HEK293 (cell line): ENCODE results near the gene PLIN5.

Experiments
- CTCF ChIA-PET: fragments of 350-600 bp; formaldehyde crosslinking; extraction: SDS; loops from one replicate; lab custom pipeline; 2021; ENCODE audit warnings: antibody characterized with exemption; lab: Yijun Ruan, JAX
- POLR2A ChIA-PET: fragments of 300-600 bp; formaldehyde crosslinking; extraction: SDS; loops from one replicate; lab custom pipeline; 2020; ENCODE audit warnings: antibody characterized with exemption, inconsistent platforms; lab: Yijun Ruan, JAX
- H3K27ac ChIP-seq: fragments of 200-500 bp; sonication (Bioruptor generic); 2 replicates; pipeline ENCODE4 v1.5.1; 2014; ENCODE audit warnings: low read depth, low read length, control low read depth, inconsistent platforms; ENCODE audit errors: extremely low read depth
- H3K36me3 ChIP-seq, 2 experiments: fragments of 200-500 bp in 1 of 2; sonication (Bioruptor generic) in 1 of 2; 1 replicate in 1 of 2; 2 replicates in 1 of 2; pipeline ENCODE4 v1.5.1; 2014 to 2017; ENCODE audit warnings: inconsistent platforms in 2 of 2, low read length in 2 of 2; ENCODE audit not compliant: control insufficient read depth in 2 of 2, insufficient read depth in 1 of 2
- H3K4me1 ChIP-seq: fragments of 200-500 bp; sonication (Bioruptor generic); 2 replicates; pipeline ENCODE4 v1.5.1; 2014; ENCODE audit warnings: mild to moderate bottlenecking, low read length, inconsistent platforms; ENCODE audit not compliant: control insufficient read depth, insufficient read depth
- H3K4me3 ChIP-seq: 2 replicates; pipeline ENCODE4 v1.5.1; 2011; ENCODE audit warnings: low read depth, mild to moderate bottlenecking, control low read depth, low read length, moderate library complexity
- H3K9me3 ChIP-seq: fragments of 200-500 bp; sonication (Bioruptor generic); 2 replicates; pipeline ENCODE4 v1.5.1; 2014; ENCODE audit warnings: low read depth, low read length, inconsistent platforms; ENCODE audit not compliant: control insufficient read depth, insufficient read depth
- GLIS2 ChIP-seq: fragments of 450-650 bp; formaldehyde crosslinking; IDR thresholded peaks from 2 replicates; pipeline ENCODE4 v1.5.1; 2016; ENCODE audit warnings: missing biosample characterization, missing genetic modification characterization
- HOXC10 ChIP-seq: sonication (generic); formaldehyde crosslinking; IDR thresholded peaks from 2 replicates; pipeline ENCODE4 v1.8.1; 2023; ENCODE audit warnings: mild to moderate bottlenecking, missing genetic modification reagents
- KLF1 ChIP-seq: fragments of 450-650 bp; formaldehyde crosslinking; IDR thresholded peaks from 2 replicates; pipeline ENCODE4 v1.5.1; 2016; ENCODE audit warnings: missing biosample characterization, missing genetic modification characterization
- KLF10 ChIP-seq: fragments of 450-650 bp; IDR thresholded peaks from 2 replicates; pipeline ENCODE4 v1.5.1; 2018; ENCODE audit warnings: missing biosample characterization, mild to moderate bottlenecking, missing genetic modification characterization
- KLF16 ChIP-seq: fragments of 450-650 bp; formaldehyde crosslinking; IDR thresholded peaks from 2 replicates; pipeline ENCODE4 v1.5.1; 2017; ENCODE audit warnings: missing biosample characterization, missing genetic modification characterization
- KLF7 ChIP-seq: fragments of 450-650 bp; formaldehyde crosslinking; IDR thresholded peaks from 2 replicates; pipeline ENCODE4 v1.5.1; 2016; ENCODE audit warnings: missing biosample characterization, missing genetic modification characterization, borderline replicate concordance
- KLF9 ChIP-seq: fragments of 450-650 bp; formaldehyde crosslinking; IDR thresholded peaks from 2 replicates; pipeline ENCODE4 v1.5.1; 2016; ENCODE audit warnings: missing biosample characterization, missing genetic modification characterization, low read depth
- SP2 ChIP-seq: fragments of 450-650 bp; formaldehyde crosslinking; IDR thresholded peaks from 2 replicates; pipeline ENCODE4 v1.5.1; 2016; ENCODE audit warnings: missing biosample characterization, missing genetic modification characterization
- ZNF10 ChIP-seq: fragments of 450-650 bp; formaldehyde crosslinking; IDR thresholded peaks from 2 replicates; pipeline ENCODE4 v1.5.1; 2017; ENCODE audit warnings: missing biosample characterization, missing genetic modification characterization
- ZNF24 ChIP-seq: fragments of 450-650 bp; formaldehyde crosslinking; IDR thresholded peaks from 2 replicates; pipeline ENCODE4 v1.5.1; 2016; ENCODE audit warnings: missing biosample characterization, missing genetic modification characterization
- ZNF660 ChIP-seq: fragments of 450-650 bp; IDR thresholded peaks from 2 replicates; pipeline ENCODE4 v1.5.1; 2018; ENCODE audit warnings: missing biosample characterization, mild to moderate bottlenecking, missing genetic modification characterization
- ZNF837 ChIP-seq: fragments of 450-650 bp; formaldehyde crosslinking; IDR thresholded peaks from 2 replicates; pipeline ENCODE4 v1.5.1; 2016; ENCODE audit warnings: missing biosample characterization, missing genetic modification characterization
- ZNF843 ChIP-seq: fragments of 450-650 bp; formaldehyde crosslinking; IDR thresholded peaks from 2 replicates; pipeline ENCODE4 v1.5.1; 2016; ENCODE audit warnings: missing biosample characterization, missing genetic modification characterization
- TF ChIP-seq, protein P1 (sequence below): fragments of 450-650 bp; formaldehyde crosslinking; IDR thresholded peaks from 2 replicates; pipeline ENCODE4 v1.5.1; 2016; ENCODE audit warnings: missing biosample characterization, missing genetic modification characterization
- TF ChIP-seq, protein P2 (sequence below): fragments of 450-650 bp; IDR thresholded peaks from 2 replicates; pipeline ENCODE4 v1.5.1; 2018; ENCODE audit warnings: missing biosample characterization, missing genetic modification characterization
- TF ChIP-seq, protein P3 (sequence below): fragments of 450-650 bp; formaldehyde crosslinking; IDR thresholded peaks from 2 replicates; pipeline ENCODE4 v1.5.1; 2016; ENCODE audit warnings: missing biosample characterization, missing genetic modification characterization
- TF ChIP-seq, protein P4 (sequence below): fragments of 450-650 bp; formaldehyde crosslinking; IDR thresholded peaks from 2 replicates; pipeline ENCODE4 v1.5.1; 2016; ENCODE audit warnings: missing biosample characterization, missing genetic modification characterization, low read depth
- TF ChIP-seq, protein P5 (sequence below): fragments of 450-650 bp; formaldehyde crosslinking; IDR thresholded peaks from 2 replicates; pipeline ENCODE4 v1.5.1; 2016; ENCODE audit warnings: missing biosample characterization, missing genetic modification characterization
- TF ChIP-seq, protein P6 (sequence below): fragments of 450-650 bp; formaldehyde crosslinking; IDR thresholded peaks from 2 replicates; pipeline ENCODE4 v1.5.1; 2016; ENCODE audit warnings: missing biosample characterization, missing genetic modification characterization
- TF ChIP-seq, protein P7 (sequence below): fragments of 450-650 bp; formaldehyde crosslinking; IDR thresholded peaks from 2 replicates; pipeline ENCODE4 v1.5.1; 2016; ENCODE audit warnings: missing biosample characterization, missing genetic modification characterization

The PLIN5 gene

DNA sequence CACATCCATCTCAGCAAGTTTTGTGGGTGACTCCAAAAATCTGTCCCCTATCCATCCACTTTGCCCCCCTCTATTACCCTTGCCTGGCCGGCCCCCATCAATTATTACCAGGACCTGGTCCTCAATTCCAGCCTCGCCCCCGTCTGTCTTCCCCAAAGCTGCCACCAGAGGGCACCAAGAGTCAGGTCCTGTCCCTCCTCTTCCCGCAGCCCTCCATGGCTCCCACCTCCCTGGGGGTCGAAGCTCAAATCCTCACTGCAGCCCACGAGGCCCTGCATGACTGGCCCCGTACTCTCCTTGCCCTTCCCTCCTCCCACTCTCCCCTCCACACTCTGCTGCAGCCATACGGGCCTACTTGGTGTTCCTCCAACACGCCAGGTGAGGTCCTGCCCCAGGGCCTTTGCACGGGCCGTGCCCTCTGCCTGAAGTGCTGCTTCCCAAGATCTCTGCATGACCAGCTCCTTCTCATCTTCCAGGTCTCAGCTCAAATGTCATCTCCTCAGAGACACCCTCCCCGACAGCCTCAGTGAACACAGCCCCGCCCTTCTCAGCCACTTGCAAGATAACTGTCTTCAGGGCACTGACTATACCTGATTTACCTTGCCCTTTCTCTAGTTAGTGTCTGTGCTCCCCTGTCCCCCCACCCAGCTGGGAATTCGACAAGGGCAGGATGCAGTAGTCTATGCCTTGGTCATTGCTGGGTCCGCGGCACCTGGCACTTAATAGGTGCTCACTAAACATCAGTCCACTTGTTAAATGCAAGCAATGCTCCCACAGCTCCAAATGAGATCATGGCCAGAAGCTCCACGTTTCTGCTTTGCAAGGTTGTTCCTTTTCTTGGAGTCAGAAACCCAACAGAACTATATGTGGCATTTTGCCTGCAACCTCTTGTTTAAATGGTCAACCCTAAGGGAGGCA lies 41.3 kb upstream of the PLIN5 start (continued):
- TF ChIP-seq, protein P1, sequence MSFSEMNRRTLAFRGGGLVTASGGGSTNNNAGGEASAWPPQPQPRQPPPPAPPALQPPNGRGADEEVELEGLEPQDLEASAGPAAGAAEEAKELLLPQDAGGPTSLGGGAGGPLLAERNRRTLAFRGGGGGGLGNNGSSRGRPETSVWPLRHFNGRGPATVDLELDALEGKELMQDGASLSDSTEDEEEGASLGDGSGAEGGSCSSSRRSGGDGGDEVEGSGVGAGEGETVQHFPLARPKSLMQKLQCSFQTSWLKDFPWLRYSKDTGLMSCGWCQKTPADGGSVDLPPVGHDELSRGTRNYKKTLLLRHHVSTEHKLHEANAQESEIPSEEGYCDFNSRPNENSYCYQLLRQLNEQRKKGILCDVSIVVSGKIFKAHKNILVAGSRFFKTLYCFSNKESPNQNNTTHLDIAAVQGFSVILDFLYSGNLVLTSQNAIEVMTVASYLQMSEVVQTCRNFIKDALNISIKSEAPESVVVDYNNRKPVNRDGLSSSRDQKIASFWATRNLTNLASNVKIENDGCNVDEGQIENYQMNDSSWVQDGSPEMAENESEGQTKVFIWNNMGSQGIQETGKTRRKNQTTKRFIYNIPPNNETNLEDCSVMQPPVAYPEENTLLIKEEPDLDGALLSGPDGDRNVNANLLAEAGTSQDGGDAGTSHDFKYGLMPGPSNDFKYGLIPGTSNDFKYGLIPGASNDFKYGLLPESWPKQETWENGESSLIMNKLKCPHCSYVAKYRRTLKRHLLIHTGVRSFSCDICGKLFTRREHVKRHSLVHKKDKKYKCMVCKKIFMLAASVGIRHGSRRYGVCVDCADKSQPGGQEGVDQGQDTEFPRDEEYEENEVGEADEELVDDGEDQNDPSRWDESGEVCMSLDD = peak; percentile 47; the same call in 1 of the 2 replicates
- no peak for TF ChIP-seq ZNF837 (tag by site-specific recombination)
- TF ChIP-seq, protein P2, sequence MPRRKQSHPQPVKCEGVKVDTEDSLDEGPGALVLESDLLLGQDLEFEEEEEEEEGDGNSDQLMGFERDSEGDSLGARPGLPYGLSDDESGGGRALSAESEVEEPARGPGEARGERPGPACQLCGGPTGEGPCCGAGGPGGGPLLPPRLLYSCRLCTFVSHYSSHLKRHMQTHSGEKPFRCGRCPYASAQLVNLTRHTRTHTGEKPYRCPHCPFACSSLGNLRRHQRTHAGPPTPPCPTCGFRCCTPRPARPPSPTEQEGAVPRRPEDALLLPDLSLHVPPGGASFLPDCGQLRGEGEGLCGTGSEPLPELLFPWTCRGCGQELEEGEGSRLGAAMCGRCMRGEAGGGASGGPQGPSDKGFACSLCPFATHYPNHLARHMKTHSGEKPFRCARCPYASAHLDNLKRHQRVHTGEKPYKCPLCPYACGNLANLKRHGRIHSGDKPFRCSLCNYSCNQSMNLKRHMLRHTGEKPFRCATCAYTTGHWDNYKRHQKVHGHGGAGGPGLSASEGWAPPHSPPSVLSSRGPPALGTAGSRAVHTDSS = no peak
- TF ChIP-seq ZNF843 (tag by site-specific recombination) = no peak
- TF ChIP-seq, protein P3, sequence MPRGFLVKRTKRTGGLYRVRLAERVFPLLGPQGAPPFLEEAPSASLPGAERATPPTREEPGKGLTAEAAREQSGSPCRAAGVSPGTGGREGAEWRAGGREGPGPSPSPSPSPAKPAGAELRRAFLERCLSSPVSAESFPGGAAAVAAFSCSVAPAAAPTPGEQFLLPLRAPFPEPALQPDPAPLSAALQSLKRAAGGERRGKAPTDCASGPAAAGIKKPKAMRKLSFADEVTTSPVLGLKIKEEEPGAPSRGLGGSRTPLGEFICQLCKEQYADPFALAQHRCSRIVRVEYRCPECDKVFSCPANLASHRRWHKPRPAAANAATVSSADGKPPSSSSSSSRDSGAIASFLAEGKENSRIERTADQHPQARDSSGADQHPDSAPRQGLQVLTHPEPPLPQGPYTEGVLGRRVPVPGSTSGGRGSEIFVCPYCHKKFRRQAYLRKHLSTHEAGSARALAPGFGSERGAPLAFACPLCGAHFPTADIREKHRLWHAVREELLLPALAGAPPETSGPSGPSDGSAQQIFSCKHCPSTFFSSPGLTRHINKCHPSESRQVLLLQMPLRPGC (tag by site-specific recombination) = 0 out of 2 replicates have a peak, but pooled peaks have one; percentile 15
- peak; percentile 53; the same call in 1 of the 2 replicates for TF ChIP-seq KLF7 (tag by site-specific recombination)
- TF ChIP-seq, protein P4, sequence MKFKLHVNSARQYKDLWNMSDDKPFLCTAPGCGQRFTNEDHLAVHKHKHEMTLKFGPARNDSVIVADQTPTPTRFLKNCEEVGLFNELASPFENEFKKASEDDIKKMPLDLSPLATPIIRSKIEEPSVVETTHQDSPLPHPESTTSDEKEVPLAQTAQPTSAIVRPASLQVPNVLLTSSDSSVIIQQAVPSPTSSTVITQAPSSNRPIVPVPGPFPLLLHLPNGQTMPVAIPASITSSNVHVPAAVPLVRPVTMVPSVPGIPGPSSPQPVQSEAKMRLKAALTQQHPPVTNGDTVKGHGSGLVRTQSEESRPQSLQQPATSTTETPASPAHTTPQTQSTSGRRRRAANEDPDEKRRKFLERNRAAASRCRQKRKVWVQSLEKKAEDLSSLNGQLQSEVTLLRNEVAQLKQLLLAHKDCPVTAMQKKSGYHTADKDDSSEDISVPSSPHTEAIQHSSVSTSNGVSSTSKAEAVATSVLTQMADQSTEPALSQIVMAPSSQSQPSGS (tag by site-specific recombination) = no peak
- TF ChIP-seq ZNF24 = peak; percentile 69; the same call in 1 of the 2 replicates
- TF ChIP-seq GLIS2 (tag by site-specific recombination) = peak; percentile 28; the same call in 1 of the 2 replicates
- TF ChIP-seq, protein P5, sequence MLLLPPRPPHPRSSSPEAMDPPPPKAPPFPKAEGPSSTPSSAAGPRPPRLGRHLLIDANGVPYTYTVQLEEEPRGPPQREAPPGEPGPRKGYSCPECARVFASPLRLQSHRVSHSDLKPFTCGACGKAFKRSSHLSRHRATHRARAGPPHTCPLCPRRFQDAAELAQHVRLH (tag by site-specific recombination) = peak; percentile 96
- TF ChIP-seq, protein P6, sequence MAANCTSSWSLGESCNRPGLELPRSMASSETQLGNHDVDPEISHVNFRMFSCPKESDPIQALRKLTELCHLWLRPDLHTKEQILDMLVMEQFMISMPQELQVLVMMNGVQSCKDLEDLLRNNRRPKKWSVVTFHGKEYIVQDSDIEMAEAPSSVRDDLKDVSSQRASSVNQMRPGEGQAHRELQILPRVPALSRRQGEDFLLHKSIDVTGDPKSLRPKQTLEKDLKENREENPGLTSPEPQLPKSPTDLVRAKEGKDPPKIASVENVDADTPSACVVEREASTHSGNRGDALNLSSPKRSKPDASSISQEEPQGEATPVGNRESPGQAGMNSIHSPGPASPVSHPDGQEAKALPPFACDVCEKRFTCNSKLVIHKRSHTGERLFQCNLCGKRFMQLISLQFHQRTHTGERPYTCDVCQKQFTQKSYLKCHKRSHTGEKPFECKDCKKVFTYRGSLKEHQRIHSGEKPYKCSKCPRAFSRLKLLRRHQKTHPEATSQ = peak; percentile 99
- TF ChIP-seq KLF16 = peak; percentile 60; the same call in 1 of the 2 replicates
- peak; percentile 45; the same call in 1 of the 2 replicates for TF ChIP-seq KLF1 (tag by site-specific recombination)
- TF ChIP-seq HOXC10 (CRISPR knock-in tag) = no peak

DNA sequence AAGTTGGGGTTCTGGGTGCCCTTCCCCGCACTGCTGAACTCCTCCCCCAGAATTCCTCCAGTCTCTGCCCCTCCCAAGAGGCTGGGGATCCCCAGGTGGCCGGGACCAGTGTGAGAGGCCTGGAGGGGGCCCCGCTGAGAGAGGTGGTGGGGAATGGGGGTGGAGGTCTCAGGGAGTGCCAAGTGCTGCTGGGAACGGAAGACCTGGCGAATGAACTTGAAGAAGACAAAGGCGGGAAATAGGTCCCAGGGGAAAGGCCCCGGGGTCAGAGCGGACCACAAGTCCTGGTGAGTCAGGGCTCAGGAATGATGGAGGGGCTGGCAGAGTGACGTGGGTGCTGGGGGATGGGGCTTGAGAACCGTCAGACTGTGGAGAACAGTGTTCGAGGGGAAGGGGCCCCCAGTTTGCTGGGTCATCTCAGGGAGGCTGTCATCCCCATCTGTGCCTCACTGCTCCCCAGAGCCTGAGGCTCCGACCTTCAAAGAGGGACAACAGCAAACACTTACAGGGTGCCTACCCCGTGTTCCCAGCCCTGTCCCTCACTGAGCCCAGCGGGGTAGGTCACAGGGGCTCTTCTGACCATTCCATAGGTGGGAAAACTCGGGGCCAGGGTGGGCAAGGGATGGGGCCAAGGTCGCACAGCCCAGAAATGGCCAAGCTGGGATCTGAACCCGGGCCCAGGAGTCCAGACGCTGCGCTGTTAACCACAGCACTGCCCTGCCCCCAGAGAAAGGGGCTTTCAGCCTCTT lies 40.4 kb upstream of the PLIN5 start:
- no peaks in the 10 kb centered on the region for H3K36me3 ChIP-seq
- H3K4me3 ChIP-seq = no peak overlapping the region
- ChIA-PET CTCF (interaction anchor here (0.9 to 3.7 kb wide), 15 partner anchors 8 to 227 kb away, joined by 3 to 46 read pairs (median 9); no protein-coding TSS in a partner anchor), POLR2A (interaction anchor here (0.7 to 1.5 kb wide), 3 partner anchors 9 to 296 kb away, joined by 3 to 10 read pairs (median 4); no protein-coding TSS in a partner anchor)
- no peak overlapping the region for H3K27ac ChIP-seq
- no peaks in the 10 kb centered on the region for H3K9me3 ChIP-seq
- peaks cover 4% of the 10 kb centered on the region for H3K4me1 ChIP-seq
- peak; percentile 61; the same call in 1 of the 2 replicates for TF ChIP-seq ZNF10 (tag by site-specific recombination)
- peak; percentile 72 for TF ChIP-seq KLF10 (tag by site-specific recombination)
- TF ChIP-seq ZNF660 (tag by site-specific recombination) = peak; percentile 46; the same call in 1 of the 2 replicates
- TF ChIP-seq, protein P7, sequence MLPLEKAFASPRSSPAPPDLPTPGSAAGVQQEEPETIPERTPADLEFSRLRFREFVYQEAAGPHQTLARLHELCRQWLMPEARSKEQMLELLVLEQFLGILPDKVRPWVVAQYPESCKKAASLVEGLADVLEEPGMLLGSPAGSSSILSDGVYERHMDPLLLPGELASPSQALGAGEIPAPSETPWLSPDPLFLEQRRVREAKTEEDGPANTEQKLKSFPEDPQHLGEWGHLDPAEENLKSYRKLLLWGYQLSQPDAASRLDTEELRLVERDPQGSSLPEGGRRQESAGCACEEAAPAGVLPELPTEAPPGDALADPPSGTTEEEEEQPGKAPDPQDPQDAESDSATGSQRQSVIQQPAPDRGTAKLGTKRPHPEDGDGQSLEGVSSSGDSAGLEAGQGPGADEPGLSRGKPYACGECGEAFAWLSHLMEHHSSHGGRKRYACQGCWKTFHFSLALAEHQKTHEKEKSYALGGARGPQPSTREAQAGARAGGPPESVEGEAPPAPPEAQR (tag by site-specific recombination) = 0 out of 2 replicates have a peak, but pooled peaks have one; percentile 4
- peak; percentile 64 for TF ChIP-seq SP2 (tag by site-specific recombination)
- peak; percentile 31; the same call in 1 of the 2 replicates for TF ChIP-seq KLF9
